ENCODE data around the gene HSPA8. TPM values are rescaled to one million over a fixed set of nuclear protein-coding genes. Genes with fewer than 3 reads are reported as not detected.

Gene HSPA8
- total RNA-seq = 2,330 and 2,896 TPM in 2 replicates

DNA sequence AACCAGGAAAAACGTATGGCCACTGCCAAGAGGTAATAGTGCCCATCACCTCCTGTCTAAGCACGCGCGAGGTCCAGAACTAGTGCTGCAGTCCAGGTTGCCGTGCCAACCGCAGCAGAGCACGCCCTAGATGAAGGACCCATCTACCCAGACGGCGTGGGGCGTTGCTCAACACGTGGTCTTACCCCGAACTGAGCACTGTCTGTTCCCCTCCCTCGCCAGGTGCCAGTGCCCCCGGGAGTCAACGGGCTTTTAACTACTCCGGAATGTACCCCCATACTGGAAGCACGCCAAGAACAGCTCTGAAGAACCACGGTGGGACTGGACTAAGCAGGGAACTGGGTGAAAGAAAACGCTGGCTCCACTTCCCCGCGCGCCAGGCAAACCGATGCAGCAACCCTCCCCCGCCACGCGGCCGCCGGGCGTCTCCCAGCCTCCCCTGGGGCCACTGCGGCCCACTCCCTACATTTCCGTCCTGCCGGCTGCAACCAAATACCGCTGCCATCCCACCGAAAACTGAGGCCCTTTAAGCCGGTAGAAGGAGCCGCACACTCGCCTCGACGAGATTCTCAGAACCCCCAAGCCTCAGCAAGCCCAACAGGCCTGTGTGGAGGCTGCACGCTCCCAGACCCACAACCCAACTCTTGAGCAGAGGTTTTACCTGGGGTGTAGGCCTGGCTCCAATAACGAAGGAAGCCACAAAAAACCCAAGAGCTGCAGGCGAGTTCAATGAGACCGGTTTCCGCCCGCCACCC lies at the start of gene HSPA8:
Gene HSPA8 (minus strand): TSS at position 734 of the 755 bp plus-strand sequence. CDS start 812 bp downstream, outside the sequence.

Other genes starting within 250 kb of the HSPA8 start
- not detected in 2 replicates for gene CRTAM, start 223.6 kb downstream of the HSPA8 start, total RNA-seq
- gene JHY, start 179.4 kb downstream of the HSPA8 start, total RNA-seq = 1.1 and 2.0 TPM in 2 replicates
- not detected in 2 replicates for gene BSX, start 80.3 kb downstream of the HSPA8 start, total RNA-seq
- 146 and 169 TPM in 2 replicates for gene CLMP, start 133.1 kb upstream of the HSPA8 start, total RNA-seq